K562 (cell line): ENCODE results near the gene DOCK8. TPM values are rescaled to one million over a fixed set of nuclear protein-coding genes. Genes with fewer than 3 reads are reported as not detected.

Source experiments
- ARHGAP35 ChIP-seq: fragments of 450-650 bp; IDR thresholded peaks from 2 replicates; pipeline ENCODE4 v1.6.1; 2018; ENCODE audit not compliant: partially characterized antibody
- CBX2 ChIP-seq: fragments of 200-600 bp; sonication (generic); IDR thresholded peaks from one replicate; pipeline ENCODE4 v1.6.1; 2012; ENCODE audit warnings: mild to moderate bottlenecking, low read length, inconsistent platforms; ENCODE audit not compliant: insufficient read depth, poor library complexity, severe bottlenecking
- GTF2F1 ChIP-seq: IDR thresholded peaks from 2 replicates; pipeline ENCODE4 v1.6.1; 2011; ENCODE audit warnings: low read depth, low read length, improper control_type of control experiment
- KDM2B ChIP-seq: fragments of 250-450 bp; sonication (Bioruptor Pico); IDR thresholded peaks from 2 replicates; pipeline ENCODE4 v1.8.0; 2021; ENCODE audit warnings: mild to moderate bottlenecking, moderate library complexity
- RBM25 ChIP-seq: fragments of 200-400 bp; formaldehyde crosslinking; IDR thresholded peaks from 2 replicates; pipeline ENCODE4 v1.6.1; 2018; ENCODE audit warnings: low read length, low read depth, moderate library complexity; ENCODE audit not compliant: severe bottlenecking
- SRSF3 ChIP-seq: fragments of 200-400 bp; formaldehyde crosslinking; IDR thresholded peaks from 2 replicates; pipeline ENCODE4 v1.6.1; 2016; ENCODE audit warnings: mild to moderate bottlenecking, low read length, moderate library complexity; ENCODE audit not compliant: insufficient read depth
- TAL1 ChIP-seq: fragments of 450-650 bp; IDR thresholded peaks from 2 replicates; pipeline ENCODE4 v1.6.1; 2016; ENCODE audit warnings: mild to moderate bottlenecking
- ZNF146 ChIP-seq: IDR thresholded peaks from one replicate; pipeline ENCODE4 v1.6.1; 2018; ENCODE audit warnings: missing compliant biosample characterization; ENCODE audit not compliant: unreplicated experiment
- ZNF212 ChIP-seq: fragments of 450-650 bp; formaldehyde crosslinking; IDR thresholded peaks from 2 replicates; pipeline ENCODE4 v1.4.0; 2020; ENCODE audit warnings: mild to moderate bottlenecking
- ZNF239 ChIP-seq: fragments of 250-450 bp; sonication (Bioruptor Pico); IDR thresholded peaks from 2 replicates; pipeline ENCODE4 v1.4.0; 2020; ENCODE audit warnings: mild to moderate bottlenecking
- ZNF436 ChIP-seq: fragments of 250-450, 450-650 bp; sonication (Bioruptor Pico); formaldehyde crosslinking; IDR thresholded peaks from 2 replicates; pipeline ENCODE4 v1.7.0; 2020; ENCODE audit warnings: mild to moderate bottlenecking
- ZNF766 ChIP-seq: fragments of 200-800 bp; sonication (Bioruptor generic); conservative IDR thresholded peaks from 2 replicates; pipeline ENCODE4 v1.6.1; 2016; ENCODE audit warnings: missing genetic modification characterization, missing compliant biosample characterization
- ZNF77 ChIP-seq: fragments of 250-450 bp; sonication (Bioruptor Pico); IDR thresholded peaks from 2 replicates; pipeline ENCODE4 v1.5.0; 2020
- ZNF785 ChIP-seq: fragments of 250-450 bp; sonication (Bioruptor Pico); IDR thresholded peaks from 2 replicates; pipeline ENCODE4 v1.4.0; 2020; ENCODE audit warnings: mild to moderate bottlenecking
- polyA plus RNA-seq, 8 experiments: library from polyadenylated mRNA; depleted of rRNA in 4 of 8; stranded (reverse) in 5 of 8; unstranded in 3 of 8; fragments of >200 nt; fragmentation: Nextera tagmentation in 2 of 8; fragmentation: Illumina TruSeq in 1 of 8; extraction: Ambion mirVana in 2 of 8; extraction: Trizol in 1 of 8; gene quantifications; 2 replicates each; pipeline versions ENCODE4 v1.2.1 to v1.2.3, GENCODE V29; 2011 to 2014; ENCODE audit warnings: inconsistent platforms in 1 of 8, missing spikeins in 1 of 8
- total RNA-seq, 7 experiments: library from RNA; depleted of rRNA in 6 of 7; stranded (reverse); fragments of >200 nt in 6 of 7; fragmentation: Illumina TruSeq in 2 of 7; extraction: Trizol in 2 of 7; gene quantifications; 2 replicates each; pipeline versions ENCODE4 v1.2.1 to v1.2.3, GENCODE V29; 2011 to 2021; ENCODE audit warnings: low replicate concordance in 1 of 7
- TF ChIP-seq, protein P1 (sequence below): fragments of 200-800 bp; sonication (Bioruptor generic); IDR thresholded peaks from 2 replicates; pipeline ENCODE4 v1.6.1; 2017; ENCODE audit warnings: missing genetic modification characterization, missing compliant biosample characterization
- TF ChIP-seq, protein P2 (sequence below): fragments of 450-650 bp; IDR thresholded peaks from 2 replicates; pipeline ENCODE4 v1.6.1; 2016; ENCODE audit warnings: borderline replicate concordance
- TF ChIP-seq, protein P3 (sequence below): fragments of 250-450 bp; sonication (Bioruptor Pico); IDR thresholded peaks from 2 replicates; pipeline ENCODE4 v1.4.0; 2020; ENCODE audit warnings: mild to moderate bottlenecking, moderate library complexity
- TF ChIP-seq, protein P4 (sequence below): sonication (generic); formaldehyde crosslinking; IDR thresholded peaks from 2 replicates; pipeline ENCODE4 v1.8.0; 2022; ENCODE audit warnings: mild to moderate bottlenecking, missing genetic modification reagents
- TF ChIP-seq, protein P5 (sequence below): fragments of 450-650 bp; conservative IDR thresholded peaks from 2 replicates; pipeline ENCODE4 v1.6.1; 2016; ENCODE audit warnings: missing genetic modification characterization, low read depth, mild to moderate bottlenecking, missing compliant biosample characterization, moderate library complexity

The DOCK8 gene
- total and polyA plus RNA-seq, 9 of the 15 experiments (the other 6 are each of a cell fraction or from before 2014, with no cell fraction given): 14.4 to 53.8 (median 25.1) TPM

DNA sequence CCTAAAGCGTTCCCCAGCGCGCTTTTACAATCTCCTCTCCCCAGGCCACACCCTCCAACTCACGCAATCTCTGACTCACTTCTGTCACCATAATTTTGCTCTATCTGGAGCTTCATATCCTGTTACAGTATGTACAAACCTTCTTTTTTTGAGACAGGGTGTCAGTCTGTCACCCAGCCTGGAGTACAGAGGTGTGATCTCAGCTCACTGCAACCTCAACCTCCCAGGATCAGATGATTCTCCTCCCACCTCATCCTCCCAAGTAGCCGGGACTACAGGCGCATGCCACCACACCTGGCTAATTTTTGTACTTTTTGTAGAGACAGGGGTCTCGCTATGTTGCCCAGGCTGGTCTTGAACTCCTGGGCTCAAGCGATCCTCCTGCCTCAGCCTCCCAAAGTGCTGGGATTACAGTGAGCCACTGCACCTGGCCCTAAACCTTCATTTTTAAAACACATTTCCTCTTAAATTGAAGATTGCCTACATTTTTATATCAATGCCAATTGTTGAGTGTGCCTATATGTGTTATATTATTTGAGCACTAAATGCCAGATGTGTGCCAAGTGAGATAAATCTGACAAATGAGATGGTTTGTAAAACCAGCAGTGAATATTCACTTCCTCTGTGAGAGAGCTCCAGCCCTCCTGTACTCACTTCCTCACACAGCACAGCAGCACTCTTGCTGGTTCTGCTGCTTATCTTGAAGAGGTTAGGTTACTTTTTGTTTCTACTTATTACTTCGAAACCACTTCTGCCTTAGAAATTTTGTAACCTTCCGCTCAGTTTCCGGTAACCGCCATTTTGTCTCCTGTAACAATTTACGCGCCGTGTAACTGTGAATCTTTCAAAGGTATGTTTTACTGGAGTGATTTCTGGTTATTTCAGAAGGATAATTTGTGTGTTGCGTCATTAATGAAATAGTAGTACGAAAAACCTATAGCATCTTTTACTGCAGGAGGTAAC, 57.9 kb downstream of the DOCK8 start (continued):
- TF ChIP-seq ZNF146 (CRISPR knock-in tag) (no peak), ZNF77 (no peak), ZNF239 (CRISPR knock-in tag) (no peak), ARHGAP35 (no peak), TAL1 (peak; percentile 23; the same call in 1 of the 2 replicates), CBX2 (no peak), ZNF785 (CRISPR knock-in tag) (no peak), ZNF212 (no peak), SRSF3 (no peak), ZNF766 (CRISPR knock-in tag) (no peak; the same call in 1 of the 2 replicates), RBM25 (no peak), ZNF436 (CRISPR knock-in tag) (no peak), GTF2F1 (no peak), KDM2B (CRISPR knock-in tag) (no peak)
- TF ChIP-seq, protein P1, sequence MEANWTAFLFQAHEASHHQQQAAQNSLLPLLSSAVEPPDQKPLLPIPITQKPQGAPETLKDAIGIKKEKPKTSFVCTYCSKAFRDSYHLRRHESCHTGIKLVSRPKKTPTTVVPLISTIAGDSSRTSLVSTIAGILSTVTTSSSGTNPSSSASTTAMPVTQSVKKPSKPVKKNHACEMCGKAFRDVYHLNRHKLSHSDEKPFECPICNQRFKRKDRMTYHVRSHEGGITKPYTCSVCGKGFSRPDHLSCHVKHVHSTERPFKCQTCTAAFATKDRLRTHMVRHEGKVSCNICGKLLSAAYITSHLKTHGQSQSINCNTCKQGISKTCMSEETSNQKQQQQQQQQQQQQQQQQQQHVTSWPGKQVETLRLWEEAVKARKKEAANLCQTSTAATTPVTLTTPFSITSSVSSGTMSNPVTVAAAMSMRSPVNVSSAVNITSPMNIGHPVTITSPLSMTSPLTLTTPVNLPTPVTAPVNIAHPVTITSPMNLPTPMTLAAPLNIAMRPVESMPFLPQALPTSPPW (CRISPR knock-in tag): peak; percentile 13; the same call in 1 of the 2 replicates
- TF ChIP-seq, protein P2, sequence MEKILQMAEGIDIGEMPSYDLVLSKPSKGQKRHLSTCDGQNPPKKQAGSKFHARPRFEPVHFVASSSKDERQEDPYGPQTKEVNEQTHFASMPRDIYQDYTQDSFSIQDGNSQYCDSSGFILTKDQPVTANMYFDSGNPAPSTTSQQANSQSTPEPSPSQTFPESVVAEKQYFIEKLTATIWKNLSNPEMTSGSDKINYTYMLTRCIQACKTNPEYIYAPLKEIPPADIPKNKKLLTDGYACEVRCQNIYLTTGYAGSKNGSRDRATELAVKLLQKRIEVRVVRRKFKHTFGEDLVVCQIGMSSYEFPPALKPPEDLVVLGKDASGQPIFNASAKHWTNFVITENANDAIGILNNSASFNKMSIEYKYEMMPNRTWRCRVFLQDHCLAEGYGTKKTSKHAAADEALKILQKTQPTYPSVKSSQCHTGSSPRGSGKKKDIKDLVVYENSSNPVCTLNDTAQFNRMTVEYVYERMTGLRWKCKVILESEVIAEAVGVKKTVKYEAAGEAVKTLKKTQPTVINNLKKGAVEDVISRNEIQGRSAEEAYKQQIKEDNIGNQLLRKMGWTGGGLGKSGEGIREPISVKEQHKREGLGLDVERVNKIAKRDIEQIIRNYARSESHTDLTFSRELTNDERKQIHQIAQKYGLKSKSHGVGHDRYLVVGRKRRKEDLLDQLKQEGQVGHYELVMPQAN: no peak
- TF ChIP-seq, protein P3, sequence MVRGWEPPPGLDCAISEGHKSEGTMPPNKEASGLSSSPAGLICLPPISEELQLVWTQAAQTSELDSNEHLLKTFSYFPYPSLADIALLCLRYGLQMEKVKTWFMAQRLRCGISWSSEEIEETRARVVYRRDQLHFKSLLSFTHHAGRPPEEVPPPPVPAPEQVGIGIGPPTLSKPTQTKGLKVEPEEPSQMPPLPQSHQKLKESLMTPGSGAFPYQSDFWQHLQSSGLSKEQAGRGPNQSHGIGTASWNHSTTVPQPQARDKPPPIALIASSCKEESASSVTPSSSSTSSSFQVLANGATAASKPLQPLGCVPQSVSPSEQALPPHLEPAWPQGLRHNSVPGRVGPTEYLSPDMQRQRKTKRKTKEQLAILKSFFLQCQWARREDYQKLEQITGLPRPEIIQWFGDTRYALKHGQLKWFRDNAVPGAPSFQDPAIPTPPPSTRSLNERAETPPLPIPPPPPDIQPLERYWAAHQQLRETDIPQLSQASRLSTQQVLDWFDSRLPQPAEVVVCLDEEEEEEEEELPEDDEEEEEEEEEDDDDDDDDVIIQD: no peak
- TF ChIP-seq, protein P4, sequence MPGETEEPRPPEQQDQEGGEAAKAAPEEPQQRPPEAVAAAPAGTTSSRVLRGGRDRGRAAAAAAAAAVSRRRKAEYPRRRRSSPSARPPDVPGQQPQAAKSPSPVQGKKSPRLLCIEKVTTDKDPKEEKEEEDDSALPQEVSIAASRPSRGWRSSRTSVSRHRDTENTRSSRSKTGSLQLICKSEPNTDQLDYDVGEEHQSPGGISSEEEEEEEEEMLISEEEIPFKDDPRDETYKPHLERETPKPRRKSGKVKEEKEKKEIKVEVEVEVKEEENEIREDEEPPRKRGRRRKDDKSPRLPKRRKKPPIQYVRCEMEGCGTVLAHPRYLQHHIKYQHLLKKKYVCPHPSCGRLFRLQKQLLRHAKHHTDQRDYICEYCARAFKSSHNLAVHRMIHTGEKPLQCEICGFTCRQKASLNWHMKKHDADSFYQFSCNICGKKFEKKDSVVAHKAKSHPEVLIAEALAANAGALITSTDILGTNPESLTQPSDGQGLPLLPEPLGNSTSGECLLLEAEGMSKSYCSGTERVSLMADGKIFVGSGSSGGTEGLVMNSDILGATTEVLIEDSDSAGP (CRISPR knock-in tag): no peak
- TF ChIP-seq, protein P5, sequence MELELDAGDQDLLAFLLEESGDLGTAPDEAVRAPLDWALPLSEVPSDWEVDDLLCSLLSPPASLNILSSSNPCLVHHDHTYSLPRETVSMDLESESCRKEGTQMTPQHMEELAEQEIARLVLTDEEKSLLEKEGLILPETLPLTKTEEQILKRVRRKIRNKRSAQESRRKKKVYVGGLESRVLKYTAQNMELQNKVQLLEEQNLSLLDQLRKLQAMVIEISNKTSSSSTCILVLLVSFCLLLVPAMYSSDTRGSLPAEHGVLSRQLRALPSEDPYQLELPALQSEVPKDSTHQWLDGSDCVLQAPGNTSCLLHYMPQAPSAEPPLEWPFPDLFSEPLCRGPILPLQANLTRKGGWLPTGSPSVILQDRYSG (tag): no peak
